HG02759 (cell line): ENCODE measurements around the gene TBC1D20.
"Not testable (repeated sequence)": the region's sequence is repeated elsewhere in the genome, so short reads cannot be mapped to it uniquely, and the experiment has no call there.

Experiments used
- ATAC-seq: cut with Tn5 transposase; IDR thresholded peaks from one replicate; pipeline ENCODE4 v1.9.1; 2021; ENCODE audit warnings: mild to moderate bottlenecking, moderate library complexity; ENCODE audit not compliant: unreplicated experiment

Gene TBC1D20

GRCh38 chr20:462199-462991, at the start of gene TBC1D20:
Gene TBC1D20, minus strand, starts transcription at chr20:462533. Its CDS starts 128 bp downstream, at chr20:462405.
- ATAC-seq, result peak; percentile 92

DNA sequence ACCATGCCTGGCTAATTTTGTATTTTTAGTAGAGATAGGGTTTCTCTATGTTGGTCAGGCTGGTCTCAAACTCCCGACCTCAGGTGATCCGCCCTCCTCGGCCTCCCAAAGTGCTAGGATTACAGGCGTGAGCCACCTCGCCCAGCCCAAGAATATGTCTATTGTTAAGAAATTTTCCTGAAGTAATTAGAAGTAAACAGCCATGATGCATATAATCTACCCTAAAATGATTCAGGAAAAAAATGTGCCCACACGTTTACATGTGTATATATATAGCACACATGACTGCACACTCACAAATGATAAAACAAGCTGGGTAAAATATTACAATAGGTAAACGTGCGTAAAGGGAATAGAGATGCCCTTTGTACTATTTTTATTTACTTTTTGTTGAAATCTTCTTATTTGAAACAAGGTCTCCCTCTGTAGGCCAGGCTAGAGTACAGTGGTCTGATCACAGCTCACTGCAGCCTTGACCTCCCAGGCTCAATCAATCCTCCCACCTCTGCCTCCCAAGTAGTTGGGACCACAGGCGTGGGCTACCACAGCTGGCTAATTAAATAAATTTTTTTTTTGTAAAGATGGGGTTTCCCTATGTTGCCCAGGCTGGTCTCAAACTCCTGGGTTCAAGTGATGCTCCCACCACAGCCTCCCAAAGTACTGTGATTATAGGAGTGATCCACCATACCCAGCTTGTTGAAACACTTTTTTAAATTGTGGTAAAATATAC, 48.2 kb upstream of the TBC1D20 start:
- not testable (repeated sequence) for ATAC-seq

DNA sequence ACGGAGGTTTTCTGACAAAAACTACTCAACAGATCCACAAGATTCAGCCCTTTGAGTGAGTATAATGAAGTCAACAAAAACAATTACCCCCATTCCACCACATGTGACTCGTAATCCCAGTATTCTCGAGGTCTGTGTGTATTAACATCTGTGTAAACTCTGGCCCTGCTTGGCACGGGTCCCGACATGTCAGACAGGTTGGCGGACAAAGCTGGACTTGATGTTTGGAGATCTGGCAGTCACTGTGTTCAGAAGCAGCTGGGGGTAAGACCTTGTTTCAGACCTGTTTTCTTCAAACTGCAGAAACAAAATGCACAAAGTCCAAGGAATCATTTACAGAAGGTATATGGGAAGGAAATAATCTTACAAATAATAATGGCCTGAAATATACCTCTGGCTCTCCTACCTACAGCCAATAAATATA, 46.0 kb upstream of the TBC1D20 start:
- ATAC-seq, result not testable (repeated sequence)

DNA sequence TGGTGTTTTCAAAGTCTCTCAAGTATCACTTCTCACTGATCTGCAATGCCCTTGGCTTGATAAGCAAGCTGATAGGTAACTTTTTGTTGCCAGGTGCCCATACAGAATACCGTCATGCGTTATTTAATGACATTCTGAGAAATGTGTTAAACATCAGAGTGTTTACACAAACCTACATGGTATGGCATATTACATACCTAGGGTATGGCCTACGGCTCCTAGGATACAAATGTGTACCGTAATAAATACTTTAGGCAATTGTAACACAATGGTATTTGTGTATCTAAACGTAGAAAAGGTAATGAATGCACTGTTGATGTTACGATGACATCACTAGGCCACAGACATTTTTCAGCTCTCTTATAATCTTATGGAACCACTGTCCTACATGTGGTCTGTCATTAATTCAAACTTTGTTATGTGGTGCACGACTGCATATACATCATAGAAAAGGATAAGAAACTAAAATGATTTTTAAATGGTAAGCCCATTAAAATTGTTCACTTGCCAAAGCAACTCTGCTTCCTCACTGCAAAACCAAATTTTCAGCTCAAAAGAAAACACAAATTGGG, 45.5 kb upstream of the TBC1D20 start:
- no peak for ATAC-seq

GRCh38 chr20:507006-507758, 44.8 kb upstream of the TBC1D20 start:
- ATAC-seq, result no peak

GRCh38 chr20:504632-505075, 42.3 kb upstream of the TBC1D20 start:
- ATAC-seq, result no peak

GRCh38 chr20:503048-503737, 40.9 kb upstream of the TBC1D20 start:
- no peak for ATAC-seq

- no peak for ATAC-seq
These were observed 35.6 kb upstream of the TBC1D20 start for GRCh38 chr20:497979-498378.

DNA sequence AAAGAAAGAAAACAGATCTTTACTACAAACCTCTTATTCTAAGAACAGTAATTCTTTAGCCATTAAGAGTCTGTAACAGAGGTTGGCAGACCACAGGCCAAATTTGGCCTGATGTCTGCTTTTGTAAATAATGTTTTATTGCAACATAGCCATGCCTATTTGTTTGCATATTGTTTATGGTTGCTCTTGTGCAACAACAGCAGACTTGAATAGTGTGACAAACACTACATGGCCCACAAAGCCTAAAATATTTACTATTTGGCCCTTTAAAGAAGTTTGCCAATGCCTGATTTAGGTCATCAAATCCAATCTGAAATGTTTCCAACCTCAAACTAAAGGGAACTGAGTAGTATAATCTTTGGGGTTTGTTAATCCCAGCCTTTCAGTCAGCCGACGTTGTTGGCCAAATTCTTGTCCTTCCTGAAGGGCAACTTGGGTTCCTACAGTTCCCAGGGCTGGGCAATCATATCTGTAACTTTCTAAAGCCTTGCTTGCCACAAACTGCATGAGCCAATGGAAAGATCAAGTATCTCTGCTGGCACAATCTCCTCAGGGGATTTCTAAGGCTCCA, 33.9 kb upstream of the TBC1D20 start:
- no peak for ATAC-seq

DNA sequence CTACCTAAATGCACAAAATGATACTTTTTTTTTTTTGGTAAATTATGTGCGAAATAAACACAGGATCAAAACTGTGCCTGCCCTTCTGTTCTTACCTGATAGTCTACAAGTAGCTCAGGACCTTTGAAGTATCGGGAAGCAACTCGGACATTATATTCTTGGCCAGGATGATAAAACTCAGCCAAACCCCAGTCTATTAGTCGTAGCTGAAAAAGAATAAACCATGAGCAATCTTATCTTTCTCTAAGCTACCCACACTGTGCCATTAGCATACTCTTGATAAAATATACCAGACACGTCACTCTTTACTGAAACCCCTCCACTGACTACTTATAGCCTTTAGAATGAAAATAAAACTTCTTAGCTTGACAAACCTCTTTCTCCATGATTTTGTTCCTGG, 29.8 kb upstream of the TBC1D20 start:
- no peak for ATAC-seq

- ATAC-seq, result no peak
These were observed 25.3 kb upstream of the TBC1D20 start for GRCh38 chr20:487655-488054.

- ATAC-seq, result no peak
These were observed 21.7 kb upstream of the TBC1D20 start for GRCh38 chr20:483815-484644.

GRCh38 chr20:481167-481566, 18.8 kb upstream of the TBC1D20 start:
- ATAC-seq, result no peak

- ATAC-seq, result no peak
These were observed 17.7 kb upstream of the TBC1D20 start for GRCh38 chr20:480044-480443.

DNA sequence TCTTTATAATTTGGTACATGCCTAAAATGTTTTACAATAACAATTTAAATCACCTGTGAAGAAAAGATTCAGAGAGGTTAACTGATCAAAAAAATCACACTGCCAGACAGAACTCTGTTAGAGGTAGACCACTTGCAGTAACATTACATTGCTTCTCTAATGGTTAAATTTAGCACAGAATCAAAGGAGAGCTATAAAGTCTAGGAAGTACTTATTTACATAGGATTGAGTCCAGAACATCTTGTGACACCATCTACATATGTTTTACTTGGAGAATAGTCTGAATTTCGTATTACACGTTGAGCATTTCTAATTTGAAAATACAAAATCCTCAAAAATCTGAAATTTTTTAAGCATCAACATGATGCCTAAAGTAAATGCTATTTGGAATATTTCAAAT, 17.2 kb upstream of the TBC1D20 start:
- no peak for ATAC-seq

GRCh38 chr20:478949-479429, 16.7 kb upstream of the TBC1D20 start:
- ATAC-seq, result no peak

- ATAC-seq, result no peak
These were observed 15.9 kb upstream of the TBC1D20 start for GRCh38 chr20:478010-478948.
